Caco-2 (cell line): ENCODE data around the gene PHACTR1. TPM values are rescaled to one million over a fixed set of nuclear protein-coding genes. Genes with fewer than 3 reads are reported as not detected.

Experiments
- BruUV-seq: library from RNA; stranded (reverse); fragments of 400-500 nt; replicated peaks from 2 replicates; lab custom pipeline; 2021; lab: Mats Ljungman, UMichigan
- CTCF ChIA-PET: fragments of 300-600 bp; sonication (Branson Sonifier 250); formaldehyde crosslinking; loops from one replicate; lab custom pipeline; 2022; ENCODE audit warnings: antibody characterized with exemption; lab: Charles Lee
- POLR2A ChIA-PET: fragments of 300-600 bp; sonication (Branson Sonifier 250); formaldehyde crosslinking; loops from one replicate; lab custom pipeline; 2022; ENCODE audit warnings: antibody characterized with exemption; lab: Charles Lee
- DNase-seq, 2 experiments: peaks; one replicate each; pipeline versions ENCODE4 v3.0.0 to v3.0.0-alpha.2; 2020 to 2022
- H3K27me3 ChIP-seq: replicated peaks from 2 replicates; pipeline ENCODE4 v1.6.0; 2011; ENCODE audit warnings: low read length; ENCODE audit not compliant: control insufficient read depth, insufficient read depth
- H3K36me3 ChIP-seq: 2 replicates; pipeline ENCODE4 v1.5.1; 2011; ENCODE audit warnings: low read length; ENCODE audit not compliant: control insufficient read depth, insufficient read depth
- H3K4me1 ChIP-seq: fragments of 250-450 bp; sonication (Bioruptor Pico); 2 replicates; pipeline ENCODE4 v1.5.1; 2020; ENCODE audit warnings: mild to moderate bottlenecking
- H3K4me3 ChIP-seq: 2 replicates; pipeline ENCODE4 v1.5.1; 2011; ENCODE audit warnings: low read depth, mild to moderate bottlenecking, control low read depth, low read length
- H3K9me3 ChIP-seq: fragments of 250-450 bp; sonication (Bioruptor Pico); 2 replicates; pipeline ENCODE4 v1.5.1; 2020; ENCODE audit warnings: mild to moderate bottlenecking, moderate library complexity
- H3K27ac Mint-ChIP-seq: one replicate; pipeline ENCODE4 v1.8.0; 2022; ENCODE audit warnings: mixed read lengths; ENCODE audit not compliant: unreplicated experiment
- H3K27me3 Mint-ChIP-seq: one replicate; pipeline ENCODE4 v1.8.0; 2022; ENCODE audit warnings: mixed read lengths; ENCODE audit not compliant: insufficient read depth, unreplicated experiment
- H3K36me3 Mint-ChIP-seq: one replicate; pipeline ENCODE4 v1.8.0; 2022; ENCODE audit warnings: mild to moderate bottlenecking, mixed read lengths; ENCODE audit not compliant: insufficient read depth, unreplicated experiment
- H3K4me1 Mint-ChIP-seq: one replicate; pipeline ENCODE4 v1.8.0; 2022; ENCODE audit warnings: low read depth, mixed read lengths; ENCODE audit not compliant: unreplicated experiment
- H3K4me3 Mint-ChIP-seq: one replicate; pipeline ENCODE4 v1.8.0; 2022; ENCODE audit warnings: mild to moderate bottlenecking, moderate library complexity, mixed read lengths; ENCODE audit not compliant: unreplicated experiment
- H3K9me3 Mint-ChIP-seq: one replicate; pipeline ENCODE4 v1.8.0; 2022; ENCODE audit warnings: mixed read lengths; ENCODE audit not compliant: unreplicated experiment
- CTCF ChIP-seq, 2 experiments: fragments of 200-600 bp in 1 of 2; IDR thresholded peaks; 1 replicate in 1 of 2; 2 replicates in 1 of 2; pipeline versions ENCODE4 v1.5.1 to v1.8.0; 2011 to 2022; ENCODE audit warnings: antibody characterized with exemption in 1 of 2, control low read depth in 1 of 2, inconsistent platforms in 1 of 2, low read depth in 1 of 2, low read length in 1 of 2, mild to moderate bottlenecking in 1 of 2, moderate library complexity in 1 of 2; ENCODE audit not compliant: insufficient read depth in 1 of 2, severe bottlenecking in 1 of 2, unreplicated experiment in 1 of 2
- intact Hi-C: fragments of 100-400 bp; cut with micrococcal nuclease; formaldehyde crosslinking; loops from one replicate; pipeline ENCODE4 v1.10.0; 2022; ENCODE audit not compliant: unreplicated experiment
- total RNA-seq: library from RNA; stranded (reverse); gene quantifications from 2 replicates; pipeline ENCODE4 v1.2.3, GENCODE V29; 2022

PHACTR1 gene
- total RNA-seq, 1 experiment from 2014 or later, result 0.41 TPM

- POLR2A ChIA-PET, result no interaction called here
- H3K27me3 ChIP-seq, result no peaks in the 10 kb centered on the region
- H3K4me3 Mint-ChIP-seq, result no peak overlapping the region
- no peak for DNase-seq
- no peak overlapping the region for H3K4me3 ChIP-seq
- BruUV-seq, result no TSS peak
- 0 out of 2 replicates have a peak, but pooled peaks cover 6% of the 10 kb centered on the region for H3K4me1 ChIP-seq
- H3K27ac Mint-ChIP-seq, result no peak overlapping the region
- intact Hi-C loops, result no loop called here
- H3K27me3 Mint-ChIP-seq, result no peaks in the 10 kb centered on the region
- no peaks in the 10 kb centered on the region for H3K9me3 Mint-ChIP-seq
- H3K9me3 ChIP-seq, result no peaks in the 10 kb centered on the region
- peaks cover 16% of the 10 kb centered on the region for H3K4me1 Mint-ChIP-seq
- no peaks in the 10 kb centered on the region for H3K36me3 Mint-ChIP-seq
- CTCF ChIA-PET, result no interaction called here
- H3K36me3 ChIP-seq, result no peaks in the 10 kb centered on the region
- no peak for TF ChIP-seq CTCF (IDR thresholded peaks at IDR 0.05; ENCODE audit: insufficient read depth in 1 of 2, low read depth in 1 of 2, low read length in 1 of 2, severe bottlenecking in 1 of 2, unreplicated experiment in 1 of 2)
These were observed 531.1 kb downstream of the PHACTR1 start for GRCh38 chr6:13247627-13248026.

GRCh38 chr6:13248053-13248452 lies 531.5 kb downstream of the PHACTR1 start:
- ChIA-PET POLR2A (no interaction called here), CTCF (no interaction called here)
- no peaks in the 10 kb centered on the region for H3K36me3 ChIP-seq
- H3K4me3 ChIP-seq, result no peak overlapping the region
- H3K27me3 ChIP-seq, result no peaks in the 10 kb centered on the region
- no peaks in the 10 kb centered on the region for H3K36me3 Mint-ChIP-seq
- H3K9me3 ChIP-seq, result no peaks in the 10 kb centered on the region
- DNase-seq, result no peak
- 0 out of 2 replicates have a peak, but pooled peaks cover 1% of the 10 kb centered on the region for H3K4me1 ChIP-seq
- no peak for TF ChIP-seq CTCF (IDR thresholded peaks at IDR 0.05; ENCODE audit: insufficient read depth in 1 of 2, low read depth in 1 of 2, low read length in 1 of 2, severe bottlenecking in 1 of 2, unreplicated experiment in 1 of 2)
- H3K9me3 Mint-ChIP-seq, result no peaks in the 10 kb centered on the region
- no TSS peak for BruUV-seq
- no peak overlapping the region for H3K4me3 Mint-ChIP-seq
- H3K27ac Mint-ChIP-seq, result no peak overlapping the region
- intact Hi-C loops, result no loop called here
- H3K4me1 Mint-ChIP-seq, result peaks cover 12% of the 10 kb centered on the region
- no peaks in the 10 kb centered on the region for H3K27me3 Mint-ChIP-seq

GRCh38 chr6:13248584-13248985 lies 532.0 kb downstream of the PHACTR1 start:
- ChIA-PET POLR2A (no interaction called here), CTCF (no interaction called here)
- Mint-ChIP-seq H3K9me3 (no peaks in the 10 kb centered on the region), H3K27ac (no peak overlapping the region), H3K4me3 (no peak overlapping the region), H3K4me1 (peaks cover 12% of the 10 kb centered on the region), H3K27me3 (no peaks in the 10 kb centered on the region), H3K36me3 (no peaks in the 10 kb centered on the region)
- H3K27me3 ChIP-seq, result no peaks in the 10 kb centered on the region
- H3K36me3 ChIP-seq, result no peaks in the 10 kb centered on the region
- intact Hi-C loops, result no loop called here
- DNase-seq, result no peak
- BruUV-seq, result no TSS peak
- H3K4me1 ChIP-seq, result no peaks in the 10 kb centered on the region
- no peaks in the 10 kb centered on the region for H3K9me3 ChIP-seq
- no peak for TF ChIP-seq CTCF (IDR thresholded peaks at IDR 0.05; ENCODE audit: insufficient read depth in 1 of 2, low read depth in 1 of 2, low read length in 1 of 2, severe bottlenecking in 1 of 2, unreplicated experiment in 1 of 2)
- no peak overlapping the region for H3K4me3 ChIP-seq
